Small intestine (tissue), 7 donors: ENCODE measurements around the gene DLX4. TPM values are rescaled to one million over a fixed set of nuclear protein-coding genes. Genes with fewer than 3 reads are reported as not detected.
A peak's percentile ranks its signal among the peaks of the same experiment; 100 is the strongest.

Experiments used
- DNase-seq, 2 donors: peaks; one replicate each; pipeline versions ENCODE4 v3.0.0 to v3.0.0-alpha.2; 2013
- FAIRE-seq: peaks from 2 replicates; lab custom pipeline; 2012; peaks lifted over from hg19 to GRCh38; lab: Jason Lieb, UNC
- H3K27ac ChIP-seq, 3 donors: one replicate each; pipeline ENCODE4 v1.5.1; 2013; ENCODE audit warnings: low read length in 2 of 3, mild to moderate bottlenecking in 2 of 3, control low read depth in 1 of 3, inconsistent platforms in 1 of 3, low read depth in 1 of 3, moderate library complexity in 1 of 3
- H3K27me3 ChIP-seq, 3 donors: one replicate each; pipeline ENCODE4 v1.6.1; 2013; ENCODE audit warnings: low read length in 3 of 3, inconsistent platforms in 1 of 3; ENCODE audit not compliant: control insufficient read depth in 3 of 3, insufficient read depth in 3 of 3
- H3K36me3 ChIP-seq, 3 donors: one replicate each; pipeline ENCODE4 v1.6.1; 2013; ENCODE audit warnings: low read length in 3 of 3, inconsistent platforms in 1 of 3, low read depth in 1 of 3, mild to moderate bottlenecking in 1 of 3, moderate library complexity in 1 of 3; ENCODE audit not compliant: control insufficient read depth in 3 of 3, insufficient read depth in 2 of 3
- H3K4me1 ChIP-seq, 3 donors: one replicate each; pipeline ENCODE4 v1.6.1; 2013; ENCODE audit warnings: low read length in 2 of 3, inconsistent platforms in 1 of 3, low read depth in 1 of 3, mild to moderate bottlenecking in 1 of 3, moderate library complexity in 1 of 3; ENCODE audit not compliant: control insufficient read depth in 3 of 3, insufficient read depth in 2 of 3
- H3K4me3 ChIP-seq, 3 donors: one replicate each; pipeline ENCODE4 v1.5.1; 2013; ENCODE audit warnings: low read length in 3 of 3, control low read depth in 1 of 3, inconsistent platforms in 1 of 3, low read depth in 1 of 3, mild to moderate bottlenecking in 1 of 3, moderate library complexity in 1 of 3
- H3K9me3 ChIP-seq, 2 donors: one replicate each; pipeline ENCODE4 v1.6.1; 2013; ENCODE audit warnings: low read depth in 1 of 2, low read length in 1 of 2; ENCODE audit not compliant: control insufficient read depth in 2 of 2, insufficient read depth in 1 of 2
- WGBS, 3 donors: extraction: QIAGEN DNeasy Blood & Tissue Kit; methylation state at CpG; one replicate each; pipeline ENCODE4 v1.1.7; 2013; 5-methylcytosine and 5-hydroxymethylcytosine counted together
- polyA plus RNA-seq, 4 donors: library from polyadenylated mRNA; stranded (reverse) in 3 of 4; unstranded in 1 of 4; fragments of 200-250 nt in 3 of 4; fragments of 120-200 nt in 1 of 4; gene quantifications; one replicate each; pipeline versions ENCODE4 v1.2.1 to v1.2.3, GENCODE V29; 2013
- donor health status: healthy with polysubstance abuse.
- donor health status: control.
- donor health status: control.
- donor health status: Bipolar disorder and iron deficiency.
- donor health status: healthy.

The DLX4 gene
- polyA plus RNA-seq, 4 donors = 1.3 to 4.0 TPM; not detected in 2

DNA sequence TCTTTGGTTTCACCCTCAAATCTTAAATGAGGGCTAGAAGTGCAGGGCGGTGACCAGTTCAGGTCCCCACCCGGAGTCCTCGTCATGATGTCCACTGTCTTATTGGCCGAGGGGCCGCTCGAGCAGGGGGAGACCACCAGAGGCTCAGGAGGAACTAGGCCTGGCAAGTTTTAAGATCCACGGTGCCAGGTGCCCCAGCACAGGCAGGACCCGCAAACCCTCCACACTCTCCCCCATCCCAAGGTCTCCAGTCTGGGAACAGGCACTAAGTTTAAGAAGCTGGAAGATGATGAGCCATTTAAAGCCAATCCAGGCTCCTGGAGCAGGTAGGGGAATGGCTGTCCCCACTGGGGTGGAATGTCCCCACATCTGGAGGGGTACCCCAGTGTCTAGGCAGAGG, 21.9 kb downstream of the DLX4 start:
- peaks cover 12 to 98% (median 60%) of the 10 kb centered on the region in 3 donors for H3K27me3 ChIP-seq
- peaks cover 0 to 7% (median 3%) of the 10 kb centered on the region in 3 donors for H3K4me1 ChIP-seq
- H3K27ac ChIP-seq = no peak overlapping the region
- FAIRE-seq = no peak
- DNase-seq = no peak
- no peaks in the 10 kb centered on the region for H3K36me3 ChIP-seq
- WGBS, 3 donors = 78 to 81% (median 78%) methylated on average over 8 of the region's 8 CpGs
- H3K9me3 ChIP-seq = no peaks in the 10 kb centered on the region
- no peak overlapping the region for H3K4me3 ChIP-seq

DNA sequence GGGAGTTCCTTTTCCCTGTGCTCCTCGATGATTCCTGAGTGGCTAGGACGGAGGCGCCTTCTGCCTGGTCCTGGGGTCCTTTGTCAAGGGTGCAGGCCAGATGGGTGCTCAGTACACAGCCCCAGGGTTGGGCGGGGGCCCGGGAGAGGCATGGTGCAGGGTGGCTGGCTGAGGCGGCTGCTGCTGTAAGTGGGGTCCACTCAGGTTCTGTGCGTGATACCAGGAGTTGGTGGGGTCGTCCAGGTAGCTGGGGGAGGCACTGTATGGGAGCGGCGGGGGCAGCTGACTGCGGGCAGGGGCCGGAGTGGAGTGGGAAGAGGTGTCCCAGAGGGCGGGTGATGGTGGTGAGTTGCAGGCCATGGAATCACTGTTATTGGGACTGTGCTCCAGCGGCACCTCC, 22.4 kb downstream of the DLX4 start:
- Histone ChIP-seq H3K27ac (no peak overlapping the region), H3K9me3 (no peaks in the 10 kb centered on the region), H3K36me3 (no peaks in the 10 kb centered on the region), H3K27me3 (peaks cover 12 to 98% (median 64%) of the 10 kb centered on the region in 3 donors), H3K4me3 (no peak overlapping the region), H3K4me1 (peaks cover 0 to 7% (median 3%) of the 10 kb centered on the region in 3 donors)
- WGBS, 3 donors = 78 to 91% (median 84%) methylated on average over 12 to 14 of the region's 14 CpGs
- DNase-seq = no peak
- no peak for FAIRE-seq

DNA sequence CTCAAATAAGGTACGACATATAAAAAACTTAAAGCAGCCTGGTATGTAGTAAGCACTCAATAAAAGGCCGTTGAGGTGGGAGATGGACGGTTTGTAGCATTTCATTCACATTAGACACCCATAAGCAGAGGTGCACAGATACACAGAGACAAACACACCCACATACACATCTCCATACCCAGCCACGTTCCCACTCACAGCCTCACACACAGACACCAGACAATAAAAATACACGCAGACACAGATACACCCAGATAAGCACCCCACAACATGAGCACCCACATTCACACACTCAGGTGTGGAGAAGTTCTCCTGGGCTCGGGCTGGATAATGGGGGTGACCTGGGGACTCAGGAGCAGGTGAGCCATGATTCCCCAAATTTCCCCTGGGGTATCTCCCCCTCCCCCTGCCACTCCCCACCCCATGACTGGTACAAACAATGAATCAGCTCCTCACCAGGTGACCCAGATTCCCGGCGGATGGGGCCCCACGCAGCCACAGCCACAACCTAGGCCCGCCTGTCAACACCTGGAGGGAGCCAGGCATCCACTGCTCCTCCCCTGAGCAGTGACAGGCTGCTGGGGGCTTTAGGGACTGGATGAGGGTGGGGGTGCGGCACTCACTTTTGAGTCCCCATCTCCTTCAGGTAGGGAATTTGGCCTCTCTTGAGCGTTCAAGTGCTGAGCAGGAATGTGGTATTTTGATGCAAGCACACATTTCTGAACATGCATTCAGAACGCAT, 23.4 kb downstream of the DLX4 start:
- WGBS, 3 donors = 63 to 68% (median 66%) methylated on average over 13 of the region's 13 CpGs
- peaks cover 2 to 10% (median 3%) of the 10 kb centered on the region in 3 donors for H3K4me1 ChIP-seq
- FAIRE-seq (no peak), DNase-seq (no peak)
- H3K27ac ChIP-seq = no peak overlapping the region
- no peak overlapping the region for H3K4me3 ChIP-seq
- H3K9me3 ChIP-seq = no peaks in the 10 kb centered on the region
- no peaks in the 10 kb centered on the region for H3K36me3 ChIP-seq
- H3K27me3 ChIP-seq = peaks cover 10 to 94% (median 61%) of the 10 kb centered on the region in 3 donors

DNA sequence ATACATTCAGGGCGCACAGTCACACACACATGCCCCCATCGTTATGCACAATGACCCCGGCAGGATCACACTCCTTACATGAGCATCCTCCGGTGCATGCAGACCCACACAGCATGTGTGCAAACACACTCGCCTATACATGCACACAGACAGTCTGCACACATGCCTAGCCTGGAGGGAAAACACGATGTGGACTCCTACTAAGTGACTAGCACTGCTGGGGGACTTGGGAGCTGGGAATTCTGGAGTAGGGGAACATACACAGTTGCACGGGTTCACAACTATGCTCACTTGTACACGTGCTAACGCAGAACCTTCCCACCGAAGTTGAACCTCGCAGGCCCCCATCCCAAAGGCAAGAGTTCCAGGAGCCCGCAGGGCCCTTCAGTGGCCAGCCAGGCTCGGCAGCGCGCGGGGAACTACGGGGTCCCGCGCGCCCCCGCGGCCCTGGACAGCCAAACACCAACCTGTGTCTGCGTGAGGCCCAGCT, 24.0 kb downstream of the DLX4 start:
- no peak for FAIRE-seq
- Histone ChIP-seq H3K27ac (no peak overlapping the region), H3K9me3 (no peaks in the 10 kb centered on the region), H3K27me3 (peaks cover 9 to 93% (median 59%) of the 10 kb centered on the region in 3 donors), H3K4me3 (peak overlapping the region in 2 of 3 donors; percentile 2 to 46), H3K4me1 (peaks cover 2 to 10% (median 3%) of the 10 kb centered on the region in 3 donors), H3K36me3 (no peaks in the 10 kb centered on the region)
- no peak for DNase-seq
- WGBS, 3 donors = 17 to 28% (median 19%) methylated on average over 23 of the region's 23 CpGs

DNA sequence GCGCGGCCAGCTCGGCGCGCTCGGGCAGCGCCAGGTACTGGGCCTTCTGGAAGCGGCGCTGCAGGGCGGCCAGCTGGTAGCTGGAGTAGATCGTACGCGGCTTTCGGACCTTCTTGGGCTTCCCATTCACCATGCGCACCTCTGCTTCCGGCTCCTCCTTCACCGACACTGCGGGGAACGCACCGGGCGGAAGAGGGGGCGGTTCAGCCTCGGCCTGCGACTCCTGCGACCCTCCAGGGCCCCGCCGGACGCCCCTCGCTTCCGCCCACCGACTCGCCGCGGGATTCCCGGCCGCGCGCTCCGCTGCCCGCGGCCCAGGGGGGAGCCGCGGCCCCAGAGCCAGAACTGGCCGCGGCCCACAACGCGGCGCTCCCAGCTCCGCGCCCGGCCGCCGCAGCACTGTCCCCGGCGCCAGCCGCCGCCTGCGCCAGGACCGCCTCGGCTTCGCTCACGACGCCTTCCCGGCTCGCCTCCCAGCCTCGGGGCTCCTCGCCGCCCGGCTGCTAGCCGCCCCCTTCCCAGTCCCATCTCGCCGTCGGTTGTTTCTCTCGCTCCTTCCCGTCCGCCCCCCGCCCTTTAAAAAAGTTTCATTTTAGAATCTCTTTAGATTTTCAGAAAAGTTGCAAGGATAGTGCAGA, 24.6 kb downstream of the DLX4 start:
- no peaks in the 10 kb centered on the region for H3K36me3 ChIP-seq
- peaks cover 10 to 90% (median 56%) of the 10 kb centered on the region in 3 donors for H3K27me3 ChIP-seq
- peaks cover 2 to 10% (median 3%) of the 10 kb centered on the region in 3 donors for H3K4me1 ChIP-seq
- peak overlapping the region in 2 of 3 donors; percentile 2 to 46 for H3K4me3 ChIP-seq
- H3K9me3 ChIP-seq = no peaks in the 10 kb centered on the region
- H3K27ac ChIP-seq = no peak overlapping the region
- FAIRE-seq (no peak), DNase-seq (peak; percentile 27 to 63)
- 0 to 2% (median 1%) methylated on average over 63 to 77 of the region's 77 CpGs for WGBS, 3 donors

DNA sequence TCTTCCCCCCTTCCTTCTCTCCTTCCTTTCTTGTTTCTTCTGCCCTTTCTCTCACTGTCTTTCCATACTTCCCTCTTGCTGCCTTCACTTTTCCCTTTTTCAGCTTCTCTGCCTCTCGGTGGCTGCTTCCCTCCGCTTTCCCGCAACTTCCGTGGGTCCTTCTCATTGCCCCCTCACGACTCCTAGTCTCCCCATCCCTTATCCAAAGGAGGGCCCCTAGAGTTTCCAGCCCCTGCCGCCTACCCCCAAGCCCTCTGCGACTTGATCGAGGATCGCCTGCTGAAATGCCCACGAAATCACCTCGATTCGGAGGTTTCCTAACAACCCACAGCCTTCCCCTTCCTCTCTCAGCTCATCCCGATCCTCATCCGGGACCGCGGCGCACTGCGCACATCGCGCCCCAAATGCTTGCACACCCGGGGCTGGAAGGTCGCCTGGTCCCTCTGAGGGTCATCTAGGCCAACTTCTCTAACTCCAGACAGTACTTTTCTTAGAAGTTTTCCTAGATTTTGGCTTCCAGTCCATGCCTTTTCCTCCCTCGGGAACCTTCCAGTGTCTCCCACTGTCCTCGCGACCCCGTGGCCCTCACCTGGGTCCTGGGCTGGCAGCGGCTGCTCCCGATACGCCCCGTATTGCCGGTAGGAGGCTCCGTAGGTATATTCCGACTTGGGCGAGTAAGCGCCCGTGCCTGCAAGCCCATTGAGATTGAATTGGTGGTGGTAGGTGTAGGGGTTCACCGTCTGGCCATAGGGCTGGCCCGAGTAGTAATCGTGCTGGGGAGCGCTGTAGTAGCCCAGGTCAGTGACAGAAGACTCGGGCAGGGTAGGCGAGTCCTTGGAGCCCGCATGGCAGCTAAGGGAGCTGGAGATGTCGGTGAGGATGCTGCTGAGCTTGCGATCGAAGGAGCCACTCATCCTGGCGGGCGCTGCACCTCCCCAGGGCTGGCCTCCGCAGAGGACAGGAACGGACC, 25.4 kb downstream of the DLX4 start:
- H3K36me3 ChIP-seq = no peaks in the 10 kb centered on the region
- peak in 1 of 2 donors; percentile 33 for DNase-seq
- WGBS, 3 donors = 4 to 16% (median 12%) methylated on average over 50 of the region's 50 CpGs

DNA sequence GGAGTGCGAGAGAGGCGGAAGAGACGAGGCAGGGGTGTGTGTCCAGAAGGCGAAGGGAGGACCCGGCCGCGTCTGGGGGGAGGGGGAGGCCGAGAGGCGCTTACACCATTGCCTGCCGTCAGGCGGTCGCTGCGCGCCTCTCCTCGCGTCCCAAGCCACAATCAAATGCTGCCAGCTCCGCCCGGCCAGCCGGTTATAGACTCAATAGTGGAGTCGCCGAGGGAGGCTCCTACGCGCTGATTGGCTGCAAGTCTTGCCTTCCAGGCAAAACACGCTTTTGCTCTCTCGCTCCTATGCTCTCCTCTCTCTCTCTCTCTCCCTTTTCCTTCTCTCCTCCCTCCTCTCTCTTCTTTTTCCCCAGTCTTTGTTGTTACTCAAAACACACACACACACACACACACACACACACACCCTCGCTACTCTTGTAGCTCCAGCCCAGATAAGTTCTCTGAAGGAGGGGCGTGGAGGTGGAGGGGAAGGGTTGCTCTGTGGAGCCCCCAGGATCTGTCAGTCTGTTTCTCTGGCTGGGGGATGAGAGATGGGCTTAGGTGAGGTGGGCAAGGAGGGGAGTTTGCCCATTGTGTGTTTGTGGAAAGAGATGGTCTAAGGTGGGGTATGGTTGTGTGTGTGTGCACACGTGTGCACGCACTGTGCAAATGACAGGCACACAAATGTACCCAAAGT, 26.2 kb downstream of the DLX4 start, which contains the start of gene DLX3:
DLX3 (minus strand) TSS at position 170 of the 684 bp plus-strand sequence. CDS start 226 bp downstream, outside the sequence.
- FAIRE-seq (no peak), DNase-seq (peak; percentile 51 to 72)
- Histone ChIP-seq H3K4me3 (no peak within 1 kb of the TSS), H3K36me3 (no peaks in the 10 kb centered on the region), H3K4me1 (peaks cover 2 to 10% (median 3%) of the 10 kb centered on the region in 3 donors), H3K27ac (no peak within 1 kb of the TSS), H3K27me3 (peaks cover 10 to 85% (median 58%) of the 10 kb centered on the region in 3 donors), H3K9me3 (no peaks in the 10 kb centered on the region)
- 3 to 7% (median 4%) methylated on average over 24 to 29 of the region's 29 CpGs for WGBS, 3 donors

More for the DNA sequence above, 25.4 kb downstream of the DLX4 start:
- Histone ChIP-seq H3K9me3 (no peaks in the 10 kb centered on the region), H3K4me3 (no peak overlapping the region), H3K27ac (no peak overlapping the region), H3K4me1 (peaks cover 2 to 10% (median 3%) of the 10 kb centered on the region in 3 donors), H3K27me3 (peaks cover 10 to 87% (median 60%) of the 10 kb centered on the region in 3 donors)
- FAIRE-seq = no peak
